GM21447 (cell line): Measurements from ENCODE around the gene PCIF1.
"Not testable (repeated sequence)": the region's sequence is repeated elsewhere in the genome, so short reads cannot be mapped to it uniquely, and the experiment has no call there.

Source experiments
- ATAC-seq: cut with Tn5 transposase; IDR thresholded peaks from one replicate; pipeline ENCODE4 v1.9.1; 2021; ENCODE audit not compliant: unreplicated experiment

PCIF1 gene

DNA sequence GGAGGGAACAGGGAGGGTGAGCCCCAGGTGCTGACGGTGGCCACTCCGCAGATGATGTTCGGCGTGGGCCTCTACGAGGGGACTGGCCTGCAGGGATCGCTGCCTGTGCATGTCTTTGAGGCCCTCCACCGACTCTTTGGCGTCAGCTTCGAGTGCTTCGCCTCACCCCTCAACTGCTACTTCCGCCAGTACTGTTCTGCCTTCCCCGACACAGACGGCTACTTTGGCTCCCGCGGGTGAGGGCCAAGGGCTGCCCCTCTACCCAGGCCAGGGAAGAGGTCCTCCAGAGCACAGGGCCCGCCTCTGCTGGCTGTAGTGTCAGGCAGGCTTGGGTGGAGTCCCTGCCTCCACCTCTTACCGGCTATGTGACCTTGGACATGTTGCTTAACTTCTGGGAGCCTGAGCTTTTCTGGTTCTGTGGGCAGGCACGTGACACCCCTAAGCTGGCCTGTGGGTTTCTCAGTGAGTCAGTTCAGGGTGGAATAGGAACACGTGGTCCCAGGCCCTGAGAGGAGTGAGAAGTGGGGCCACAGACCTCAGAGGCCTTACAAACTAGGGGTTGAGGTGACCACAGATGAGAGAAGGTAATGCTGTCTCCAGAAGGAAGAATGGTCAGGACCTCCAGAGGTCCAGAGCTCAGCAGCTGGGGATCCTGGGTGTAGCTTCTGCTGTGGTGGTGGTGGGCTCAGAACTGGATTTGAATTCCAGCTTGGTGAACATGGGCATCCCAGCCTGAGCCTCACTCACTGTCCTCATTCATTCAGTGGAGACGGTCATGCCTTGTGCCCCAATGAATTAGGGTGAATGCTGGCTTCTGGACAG, 11.9 kb downstream of the PCIF1 start:
- no peak for ATAC-seq

DNA sequence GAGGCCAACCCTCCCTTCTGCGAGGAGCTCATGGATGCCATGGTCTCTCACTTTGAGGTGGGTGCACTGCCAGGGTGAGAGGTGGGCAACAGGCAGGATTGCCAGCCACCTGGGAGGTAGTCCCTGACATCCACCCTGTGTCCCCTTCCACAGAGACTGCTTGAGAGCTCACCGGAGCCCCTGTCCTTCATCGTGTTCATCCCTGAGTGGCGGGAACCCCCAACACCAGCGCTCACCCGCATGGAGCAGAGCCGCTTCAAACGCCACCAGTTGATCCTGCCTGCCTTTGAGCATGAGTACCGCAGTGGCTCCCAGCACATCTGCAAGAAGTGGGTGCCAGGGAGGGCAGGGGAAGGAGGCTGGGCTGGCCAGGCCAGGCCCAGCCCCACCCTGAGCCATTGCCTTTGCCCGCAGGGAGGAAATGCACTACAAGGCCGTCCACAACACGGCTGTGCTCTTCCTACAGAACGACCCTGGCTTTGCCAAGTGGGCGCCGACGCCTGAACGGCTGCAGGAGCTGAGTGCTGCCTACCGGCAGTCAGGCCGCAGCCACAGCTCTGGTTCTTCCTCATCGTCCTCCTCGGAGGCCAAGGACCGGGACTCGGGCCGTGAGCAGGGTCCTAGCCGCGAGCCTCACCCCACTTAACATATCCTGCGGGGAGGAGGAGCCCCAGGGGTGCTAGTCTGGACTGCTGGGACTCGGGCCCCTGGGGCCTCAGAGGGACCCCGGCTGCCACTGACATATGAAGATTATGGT, 12.8 kb downstream of the PCIF1 start:
- no peak for ATAC-seq

DNA sequence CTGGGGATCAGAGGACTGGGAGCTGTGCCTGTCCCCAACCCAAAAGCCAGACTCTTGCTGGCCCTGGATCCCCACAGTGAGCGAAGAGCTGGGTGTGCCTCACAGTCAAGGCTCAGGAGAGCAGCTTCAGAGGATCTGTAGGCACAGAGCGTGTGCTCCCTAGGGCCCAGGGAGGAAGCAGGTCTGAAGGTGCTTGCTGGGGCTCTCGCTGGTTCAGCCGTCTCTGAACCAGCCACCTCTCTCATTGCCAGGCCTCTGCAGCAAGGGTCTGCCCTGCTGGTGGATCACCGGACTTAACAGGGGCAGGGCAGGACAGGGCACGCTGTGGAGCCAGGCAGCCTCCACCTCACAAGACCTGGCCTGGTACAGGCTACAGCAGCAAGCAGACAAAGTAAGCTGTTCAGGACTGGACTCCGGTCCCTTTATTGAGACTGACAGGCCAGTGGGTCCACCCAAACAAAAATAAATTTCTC, 13.8 kb downstream of the PCIF1 start:
- no peak for ATAC-seq

DNA sequence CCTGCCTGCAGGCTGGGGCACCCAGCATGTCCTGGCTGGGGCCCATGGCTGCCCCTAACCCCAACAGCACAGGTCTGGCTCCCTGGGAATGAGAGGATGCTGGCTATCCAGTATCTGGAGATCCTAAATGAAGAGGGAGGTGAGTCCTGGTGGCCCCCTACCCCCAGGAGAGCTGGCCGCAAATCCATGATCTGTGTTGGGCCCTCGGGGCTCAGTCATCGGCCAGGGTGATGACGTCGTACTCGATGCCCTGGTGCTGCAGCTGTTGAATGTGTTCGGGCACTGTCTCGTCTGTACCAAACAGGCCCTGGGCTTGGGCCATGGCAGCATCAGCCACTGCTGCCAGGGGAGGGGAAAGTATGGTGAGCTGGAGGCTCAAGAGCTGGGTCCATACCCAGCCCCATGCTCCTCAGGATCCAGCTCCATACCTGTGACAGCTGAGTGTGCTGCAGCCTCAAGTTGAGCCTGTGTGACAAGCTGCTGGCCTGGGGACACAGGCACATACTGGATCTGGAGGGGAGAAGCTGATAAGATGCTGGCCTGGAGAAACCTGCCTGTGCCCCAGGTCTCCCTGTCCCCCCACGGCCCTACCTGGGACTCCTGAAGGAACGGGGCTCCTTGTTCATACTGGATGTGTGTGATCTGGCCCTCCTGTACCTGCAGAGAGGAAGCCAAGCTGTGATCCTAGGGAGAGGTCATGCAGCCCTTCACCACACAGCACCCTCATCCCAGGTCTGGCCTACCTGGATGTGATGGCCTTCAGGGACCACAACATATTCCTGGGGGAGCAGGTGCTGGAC, 14.5 kb downstream of the PCIF1 start:
- ATAC-seq, result no peak

DNA sequence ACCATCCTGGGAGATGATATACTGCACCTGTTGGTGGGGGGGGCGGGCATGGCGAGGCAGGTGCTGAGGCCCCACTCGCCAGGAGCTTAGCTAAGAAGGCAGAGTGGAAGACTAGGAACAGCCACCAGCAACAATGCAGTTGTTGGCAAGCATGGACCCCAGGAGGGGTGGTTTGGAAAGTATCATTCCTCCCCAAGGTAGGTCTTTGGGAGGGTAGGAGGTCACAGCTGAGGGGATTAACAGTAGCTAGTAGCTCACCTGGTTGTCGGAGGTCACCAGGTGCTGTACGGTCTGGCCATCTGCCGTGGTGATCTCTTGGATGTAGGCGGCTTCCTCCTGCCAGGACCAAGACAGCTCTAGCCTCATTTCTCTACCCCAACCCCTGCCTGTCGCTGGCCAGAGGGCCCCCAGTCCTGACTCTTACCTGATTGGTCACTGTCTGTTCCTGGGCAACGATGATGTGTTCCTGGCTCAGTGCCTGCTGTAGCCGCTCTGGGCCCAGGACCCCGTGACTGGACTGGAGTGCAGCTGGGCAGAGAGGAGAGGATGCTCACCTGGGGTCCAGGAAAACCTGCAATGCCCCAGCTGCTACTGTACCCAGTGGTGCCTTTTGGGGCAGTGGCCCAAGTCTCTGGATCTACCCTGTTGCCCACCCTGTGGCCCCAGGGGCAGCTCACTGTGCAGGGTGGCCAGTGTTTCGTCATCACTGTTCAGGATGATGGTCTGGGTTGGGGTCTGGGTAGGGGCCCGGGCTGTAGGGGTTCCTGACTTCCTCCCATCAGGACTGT, 15.3 kb downstream of the PCIF1 start:
- ATAC-seq, result no peak

DNA sequence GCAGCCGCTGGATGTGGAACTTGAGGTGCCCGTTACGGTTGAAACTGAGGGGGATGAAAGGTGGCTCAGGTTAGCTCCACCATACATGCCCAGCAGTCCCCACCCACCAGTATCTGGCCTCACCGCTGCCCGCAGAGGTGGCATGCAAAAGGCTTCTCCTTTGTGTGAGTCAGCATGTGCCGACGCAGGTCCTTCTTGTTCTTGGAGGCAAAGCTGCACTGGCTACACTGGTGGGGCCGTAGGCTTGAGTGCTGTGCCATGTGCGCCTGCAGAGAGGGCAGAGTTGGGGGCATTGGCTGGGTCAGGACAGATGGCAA, 15.8 kb downstream of the PCIF1 start:
- no peak for ATAC-seq

DNA sequence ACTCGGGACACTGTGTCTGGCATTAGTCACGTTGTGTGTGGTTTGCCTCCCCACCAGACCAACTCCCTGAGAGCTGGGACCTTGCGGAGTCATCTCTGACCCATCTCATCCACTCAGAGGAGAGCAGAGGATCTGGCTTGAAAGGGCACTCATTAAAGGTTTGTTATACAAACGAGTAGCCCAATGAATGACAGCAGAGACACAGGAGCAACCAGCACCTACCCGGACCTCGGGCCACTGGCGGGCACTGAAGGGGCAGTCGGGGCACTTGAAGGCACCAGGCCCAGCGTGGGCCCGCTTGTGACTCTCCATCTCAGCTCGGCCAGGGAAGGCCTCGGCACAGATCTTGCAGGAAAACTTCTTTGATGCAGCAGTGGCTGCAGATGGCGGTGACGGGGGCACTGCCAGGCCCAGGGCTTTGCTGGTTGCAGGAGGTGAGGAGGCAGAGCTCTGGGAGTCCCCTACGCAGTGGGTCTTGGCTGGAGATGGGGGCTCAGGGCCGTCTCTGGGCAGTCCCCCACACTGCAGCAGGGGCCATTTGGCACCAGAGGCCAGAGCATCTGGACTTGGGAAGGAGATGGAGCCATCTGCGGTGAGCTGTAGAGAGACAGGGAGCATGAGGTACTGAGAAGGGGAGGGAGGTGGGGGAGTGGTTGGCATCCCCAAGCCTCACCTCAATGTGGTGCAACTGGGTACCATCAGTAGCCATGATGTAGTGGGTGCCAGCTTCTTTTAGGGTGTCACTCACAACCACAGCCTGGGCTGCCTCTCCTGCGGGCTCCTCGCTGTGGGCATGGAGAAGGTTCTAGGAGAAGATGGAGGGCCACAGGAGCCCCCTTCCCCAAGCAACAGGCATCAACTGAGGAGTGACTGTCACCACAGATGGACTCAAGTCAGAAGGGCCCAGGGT, 17.7 kb downstream of the PCIF1 start:
- ATAC-seq, result no peak

DNA sequence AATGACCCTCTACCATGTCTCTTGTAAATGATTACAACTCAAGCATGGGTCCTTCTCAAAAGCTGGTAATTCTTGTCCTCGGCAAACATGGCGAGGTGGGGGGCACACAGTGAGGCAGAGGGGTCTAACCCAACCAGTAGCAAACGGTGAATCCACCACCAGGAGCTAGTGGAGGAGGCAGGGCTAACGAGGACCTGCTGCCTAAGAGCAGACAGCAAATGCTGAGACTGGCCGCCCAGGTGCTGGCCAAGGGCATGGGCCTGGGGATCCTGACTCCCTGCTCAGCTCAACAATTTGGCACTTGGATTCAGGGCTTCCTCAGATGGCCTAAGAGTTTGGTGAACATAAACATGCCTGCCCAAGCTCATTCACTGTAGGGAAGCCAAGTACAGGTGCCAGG, 18.4 kb downstream of the PCIF1 start:
- ATAC-seq, result no peak

DNA sequence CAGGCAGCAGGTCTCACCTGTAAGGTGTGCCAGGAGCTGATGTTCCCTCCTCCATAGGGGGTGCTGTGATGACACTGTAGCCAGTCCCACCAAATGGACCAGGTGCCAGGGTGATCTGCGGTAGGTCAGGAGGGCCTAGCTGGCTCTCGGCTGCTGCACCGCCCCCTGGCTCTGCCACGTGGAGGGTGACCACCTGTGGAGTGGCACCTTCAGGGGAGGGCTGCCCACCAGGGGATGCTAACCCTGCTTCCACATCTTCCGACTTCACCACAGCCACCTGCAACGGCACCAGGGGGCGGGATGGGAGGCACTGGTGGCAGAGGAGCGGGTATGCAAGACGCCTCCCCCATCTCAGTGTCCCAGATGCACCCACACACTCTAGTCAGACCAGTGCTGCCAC, 19.2 kb downstream of the PCIF1 start:
- ATAC-seq, result no peak

DNA sequence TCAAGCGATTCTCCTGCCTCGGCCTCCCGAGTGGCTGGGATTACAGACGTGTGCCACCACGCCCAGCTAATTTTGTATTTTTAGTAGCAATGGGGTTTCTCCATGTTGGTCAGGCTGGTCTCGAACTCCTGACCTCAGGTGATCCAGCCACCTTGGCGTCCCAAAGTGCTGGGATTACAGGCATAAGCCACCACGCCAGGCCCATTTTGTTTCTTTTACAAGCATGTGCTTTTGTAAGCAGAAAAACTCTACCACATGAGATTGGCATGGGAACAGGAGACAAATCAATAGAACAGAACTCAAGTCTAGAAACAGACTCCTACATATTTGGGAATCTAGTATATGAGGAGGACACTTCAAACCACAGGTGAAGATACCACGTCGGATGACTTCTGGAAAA, 21.8 kb downstream of the PCIF1 start:
- not testable (repeated sequence) for ATAC-seq

DNA sequence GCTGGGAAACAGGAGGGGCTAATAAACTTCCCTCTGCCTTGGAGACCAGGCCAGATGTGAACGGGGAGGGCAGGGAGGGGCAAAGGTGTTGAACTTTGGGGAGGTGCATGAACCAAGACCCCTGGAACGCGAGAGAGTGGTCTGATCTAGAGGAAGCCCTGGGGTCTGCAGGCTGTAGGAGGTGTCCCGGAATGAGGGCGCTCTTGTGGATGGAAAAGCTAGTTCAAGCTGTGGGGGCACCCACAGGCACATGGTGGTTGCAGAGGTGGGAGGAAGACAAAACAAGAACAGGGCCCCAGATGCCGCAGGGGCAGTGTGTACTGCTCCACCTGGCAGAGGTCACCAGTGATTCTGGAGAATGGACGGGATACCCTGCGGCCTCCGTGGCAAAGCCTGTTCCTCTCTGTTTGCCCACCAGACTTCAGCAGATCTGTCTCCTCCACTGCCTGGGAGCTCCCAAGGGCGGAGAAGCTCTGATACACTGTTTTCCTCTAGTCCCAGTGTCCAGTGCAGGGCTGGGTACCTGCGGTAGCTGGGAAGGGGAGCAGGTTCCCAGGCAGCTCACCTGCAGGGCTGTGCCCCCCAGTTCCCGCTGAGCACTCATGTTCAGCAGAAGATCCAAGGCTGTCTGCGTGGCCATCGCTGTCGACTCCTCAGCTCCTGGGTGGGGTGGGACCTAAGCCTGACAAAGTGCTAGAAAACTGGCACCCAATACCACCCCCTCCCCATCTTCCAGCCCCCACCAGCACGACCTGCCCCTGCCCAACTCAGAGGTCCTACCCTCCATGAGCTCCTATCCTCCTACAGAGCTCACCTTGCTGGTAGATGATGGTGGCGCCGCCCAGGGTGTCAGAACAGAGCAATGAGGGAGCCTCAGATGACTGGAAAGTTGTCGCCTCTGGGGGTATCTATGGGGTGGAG, 22.8 kb downstream of the PCIF1 start:
- no peak for ATAC-seq

DNA sequence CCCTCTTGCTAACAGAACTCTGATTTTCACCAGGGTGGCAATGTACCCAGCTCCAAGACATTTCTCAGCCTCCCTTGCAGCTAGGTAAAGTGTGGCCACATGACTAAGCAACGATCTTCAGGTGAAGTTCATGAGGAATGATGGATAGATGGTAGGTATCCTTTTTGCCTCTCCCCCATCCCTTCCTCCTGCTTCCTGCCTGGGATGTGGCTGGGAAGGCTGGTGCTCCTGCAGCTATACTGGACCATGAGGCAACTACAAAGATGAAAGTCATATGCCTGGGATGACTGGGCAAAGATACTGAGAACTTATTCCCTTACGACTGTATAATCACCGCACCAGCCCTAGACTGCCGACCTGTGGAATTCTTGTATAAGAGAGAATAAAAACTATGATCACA, 24.1 kb downstream of the PCIF1 start:
- ATAC-seq, result no peak

DNA sequence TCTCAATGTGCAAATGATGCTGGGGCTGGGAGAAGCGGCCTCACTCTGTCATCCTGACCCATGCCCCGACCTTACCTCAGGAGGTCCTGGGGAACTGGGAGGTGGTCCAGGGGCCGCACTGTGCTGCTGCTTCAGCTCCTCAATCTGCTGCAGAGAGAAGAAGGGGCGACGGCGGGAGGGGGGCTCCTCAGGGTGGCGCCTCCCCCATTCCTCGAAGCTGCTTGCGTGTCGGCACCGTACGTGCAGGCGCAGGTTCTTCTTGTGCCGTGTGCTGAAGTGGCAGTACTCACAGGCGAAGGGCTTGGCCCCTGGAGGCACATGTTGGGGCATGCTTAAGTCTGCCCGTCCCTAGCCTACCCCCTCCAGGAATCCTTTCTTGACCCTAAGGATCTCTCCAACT, 24.6 kb downstream of the PCIF1 start:
- ATAC-seq, result no peak

DNA sequence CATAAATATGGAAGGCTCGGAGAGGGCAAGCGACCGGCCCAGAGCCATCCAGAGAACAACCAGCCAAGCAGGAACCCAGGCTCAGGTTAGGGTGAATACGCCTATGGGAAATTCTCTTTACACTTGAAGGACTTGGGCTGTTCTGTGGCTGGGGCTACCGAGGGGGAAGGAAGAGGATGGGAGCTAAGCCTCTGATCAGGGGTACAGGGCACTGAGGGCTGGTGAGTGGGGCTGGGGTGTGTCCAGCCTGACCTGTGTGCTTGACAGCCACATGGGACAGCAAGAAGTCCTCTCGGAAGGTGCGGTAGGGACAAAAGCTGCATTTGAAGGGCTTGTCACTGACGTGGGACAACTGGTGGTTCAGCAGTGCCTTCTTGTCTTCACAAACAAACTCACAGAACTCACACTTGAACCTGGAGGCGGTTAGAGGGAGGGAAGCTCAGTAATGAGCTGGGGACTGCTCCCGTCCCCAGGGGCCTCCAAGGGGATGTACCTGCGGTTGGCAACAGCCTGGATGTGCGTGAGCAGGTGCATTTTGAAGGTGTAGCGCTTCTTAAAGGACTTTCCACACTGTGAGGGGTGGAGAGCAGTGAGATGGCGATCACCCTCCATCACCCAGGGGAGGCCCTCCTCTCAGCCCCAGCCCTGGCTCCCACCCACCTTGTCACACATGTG, 25.6 kb downstream of the PCIF1 start:
- ATAC-seq, result no peak

DNA sequence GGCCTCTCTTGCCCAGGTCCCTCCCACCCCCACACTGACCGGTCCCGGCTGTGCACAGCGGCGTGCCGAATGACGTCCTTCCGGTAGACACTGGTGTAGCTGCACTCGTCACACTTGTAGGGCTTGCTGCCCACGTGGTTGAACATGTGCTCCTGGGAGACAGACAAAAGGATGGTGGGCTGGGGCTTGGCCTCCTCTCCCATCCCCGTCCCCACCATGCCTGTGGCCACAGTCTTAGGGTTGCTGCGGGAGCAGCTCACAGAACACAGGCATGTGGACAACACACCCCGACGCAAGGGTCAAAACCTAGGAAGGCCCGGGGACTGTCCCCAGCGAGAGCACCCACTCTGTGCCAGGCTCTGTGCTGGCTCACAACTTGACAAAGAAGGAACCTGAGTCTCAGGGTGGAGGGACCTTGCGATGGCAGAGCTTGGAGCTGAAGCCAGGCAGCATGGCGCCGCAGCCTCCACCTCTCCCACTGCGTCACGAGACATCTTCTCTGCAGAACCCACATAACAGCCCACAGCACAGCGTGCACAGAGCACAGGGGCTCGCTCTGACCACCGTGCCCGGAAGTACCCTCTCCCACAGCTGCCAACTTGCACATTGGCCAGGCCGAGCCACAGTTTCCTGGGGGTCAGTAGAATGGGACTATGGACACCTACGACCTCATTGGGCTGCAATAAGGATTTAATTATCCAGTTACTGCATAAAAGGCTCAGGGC, 27.7 kb downstream of the PCIF1 start:
- ATAC-seq, result no peak

DNA sequence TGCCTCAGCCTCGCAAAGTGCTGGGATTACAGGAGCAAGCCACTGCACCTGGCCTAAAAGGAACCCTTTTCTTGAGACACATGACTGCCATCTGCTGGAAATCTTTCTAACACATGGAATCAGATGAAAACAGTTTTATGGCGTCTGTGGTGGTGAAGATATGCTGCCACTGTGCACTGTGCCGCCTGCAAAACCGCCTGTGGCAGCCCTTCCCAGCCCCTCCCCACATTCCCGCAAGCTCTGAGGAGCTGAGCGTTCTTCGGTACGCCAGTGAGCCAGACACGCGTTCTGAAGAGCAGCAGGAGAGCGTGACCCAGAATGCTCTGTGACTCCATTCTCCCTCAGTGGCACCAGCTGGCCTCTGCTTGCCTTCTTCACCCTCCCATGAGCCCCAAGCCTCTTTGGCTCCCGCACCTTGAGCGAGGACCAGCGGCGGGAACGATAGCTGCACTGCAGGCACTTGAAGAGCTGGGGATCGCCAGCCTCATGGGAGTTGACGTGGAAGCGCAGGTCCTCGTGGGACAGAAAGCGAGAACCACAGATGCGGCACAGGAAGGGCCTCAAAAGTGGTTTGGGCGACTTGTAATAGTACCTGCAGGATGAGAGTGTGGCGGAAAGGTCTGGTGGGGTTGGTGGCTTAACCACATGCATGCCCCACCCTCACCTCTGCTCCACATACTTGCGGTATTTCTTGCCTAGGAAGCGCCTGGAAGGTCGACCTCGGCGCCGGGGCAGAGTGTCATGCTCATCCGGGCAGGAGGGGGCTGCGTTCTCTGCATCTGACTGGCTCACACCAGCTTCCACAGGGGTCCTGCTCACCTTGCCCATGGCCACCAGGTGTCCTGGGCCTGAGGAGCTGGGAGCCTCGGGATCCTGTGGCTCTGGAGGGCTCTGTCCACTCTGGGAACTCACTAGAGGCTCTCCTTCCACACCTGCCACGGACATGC, 28.8 kb downstream of the PCIF1 start:
- no peak for ATAC-seq

DNA sequence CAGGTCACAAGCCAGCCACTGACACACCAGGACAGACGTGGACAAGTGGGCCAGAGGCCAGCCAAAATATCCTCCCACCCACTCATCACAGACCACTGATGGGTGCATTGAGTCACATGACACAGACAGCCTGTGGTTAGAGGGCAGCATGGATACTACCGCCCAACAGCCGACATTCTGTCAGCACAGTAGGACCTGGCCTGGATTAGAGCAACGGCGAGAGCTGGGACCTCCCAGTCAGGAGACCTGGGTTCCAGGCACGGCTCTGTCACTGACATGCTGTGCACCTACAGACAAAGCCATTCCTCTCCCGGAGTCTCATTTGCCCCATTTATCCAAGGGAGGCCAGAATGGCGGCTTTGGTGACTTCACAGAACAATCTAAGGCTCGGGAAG, 29.5 kb downstream of the PCIF1 start:
- ATAC-seq, result no peak
